ENCODE results near the gene DISC1.
"Not testable (repeated sequence)": the region's sequence is repeated elsewhere in the genome, so short reads cannot be mapped to it uniquely, and the experiment has no call there.

Gene DISC1

DNA sequence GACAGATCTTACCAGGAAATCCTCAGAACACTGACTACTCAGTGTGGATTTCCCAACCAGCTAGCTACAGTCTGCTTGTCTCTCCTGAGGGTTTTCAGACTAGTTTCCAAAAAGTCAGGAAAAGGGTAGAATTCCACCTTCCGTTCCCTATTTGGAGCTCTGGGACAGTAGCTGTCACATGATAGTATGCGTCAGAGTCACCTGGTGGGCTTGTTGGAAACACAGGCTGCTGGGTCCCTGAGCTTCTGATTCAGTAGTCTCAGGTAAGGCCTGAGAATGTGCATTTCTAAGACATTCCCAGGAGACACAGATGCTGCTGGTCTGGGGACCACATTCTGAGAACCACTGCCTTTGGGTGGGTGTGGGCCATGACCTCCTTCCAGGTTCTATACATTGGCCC lies 272.5 kb downstream of the DISC1 start:
- Histone ChIP-seq H3F3A (ENCODE audit: insufficient read depth) (no peaks in the 10 kb centered on the region), H3K4me2 (ENCODE audit: low read depth, low read length, poor library complexity, severe bottlenecking) (no peak overlapping the region), H3K36me3 (ENCODE audit: low read length) (no peaks in the 10 kb centered on the region), H3K9me3 (ENCODE audit: insufficient read depth, low read length) (no peaks in the 10 kb centered on the region), H3K27ac (ENCODE audit: low read depth, low read length) (no peak overlapping the region), H3K9ac (ENCODE audit: low read length) (no peak overlapping the region), H3K27me3 (ENCODE audit: low read length) (no peaks in the 10 kb centered on the region), H3K4me3 (ENCODE audit: insufficient read depth, low read length, poor library complexity, severe bottlenecking) (no peak overlapping the region), H3K79me2 (ENCODE audit: insufficient read depth, low read length) (no peaks in the 10 kb centered on the region), H2AFZ (ENCODE audit: low read depth, low read length, severe bottlenecking) (no peak overlapping the region), H4K20me1 (ENCODE audit: low read depth, low read length) (no peaks in the 10 kb centered on the region), H3K9me2 (replicated peaks; ENCODE audit: insufficient read depth, low read length) (no peaks in the 10 kb centered on the region)
- TF ChIP-seq, protein P1, sequence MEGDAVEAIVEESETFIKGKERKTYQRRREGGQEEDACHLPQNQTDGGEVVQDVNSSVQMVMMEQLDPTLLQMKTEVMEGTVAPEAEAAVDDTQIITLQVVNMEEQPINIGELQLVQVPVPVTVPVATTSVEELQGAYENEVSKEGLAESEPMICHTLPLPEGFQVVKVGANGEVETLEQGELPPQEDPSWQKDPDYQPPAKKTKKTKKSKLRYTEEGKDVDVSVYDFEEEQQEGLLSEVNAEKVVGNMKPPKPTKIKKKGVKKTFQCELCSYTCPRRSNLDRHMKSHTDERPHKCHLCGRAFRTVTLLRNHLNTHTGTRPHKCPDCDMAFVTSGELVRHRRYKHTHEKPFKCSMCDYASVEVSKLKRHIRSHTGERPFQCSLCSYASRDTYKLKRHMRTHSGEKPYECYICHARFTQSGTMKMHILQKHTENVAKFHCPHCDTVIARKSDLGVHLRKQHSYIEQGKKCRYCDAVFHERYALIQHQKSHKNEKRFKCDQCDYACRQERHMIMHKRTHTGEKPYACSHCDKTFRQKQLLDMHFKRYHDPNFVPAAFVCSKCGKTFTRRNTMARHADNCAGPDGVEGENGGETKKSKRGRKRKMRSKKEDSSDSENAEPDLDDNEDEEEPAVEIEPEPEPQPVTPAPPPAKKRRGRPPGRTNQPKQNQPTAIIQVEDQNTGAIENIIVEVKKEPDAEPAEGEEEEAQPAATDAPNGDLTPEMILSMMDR (IDR thresholded peaks at IDR 0.05; ENCODE audit: insufficient read depth, low read length, poor library complexity, severe bottlenecking) = no peak
- no peak for TF ChIP-seq EZH2phosphoT487 (conservative IDR thresholded peaks at IDR 0.05; ENCODE audit: low read length)

DNA sequence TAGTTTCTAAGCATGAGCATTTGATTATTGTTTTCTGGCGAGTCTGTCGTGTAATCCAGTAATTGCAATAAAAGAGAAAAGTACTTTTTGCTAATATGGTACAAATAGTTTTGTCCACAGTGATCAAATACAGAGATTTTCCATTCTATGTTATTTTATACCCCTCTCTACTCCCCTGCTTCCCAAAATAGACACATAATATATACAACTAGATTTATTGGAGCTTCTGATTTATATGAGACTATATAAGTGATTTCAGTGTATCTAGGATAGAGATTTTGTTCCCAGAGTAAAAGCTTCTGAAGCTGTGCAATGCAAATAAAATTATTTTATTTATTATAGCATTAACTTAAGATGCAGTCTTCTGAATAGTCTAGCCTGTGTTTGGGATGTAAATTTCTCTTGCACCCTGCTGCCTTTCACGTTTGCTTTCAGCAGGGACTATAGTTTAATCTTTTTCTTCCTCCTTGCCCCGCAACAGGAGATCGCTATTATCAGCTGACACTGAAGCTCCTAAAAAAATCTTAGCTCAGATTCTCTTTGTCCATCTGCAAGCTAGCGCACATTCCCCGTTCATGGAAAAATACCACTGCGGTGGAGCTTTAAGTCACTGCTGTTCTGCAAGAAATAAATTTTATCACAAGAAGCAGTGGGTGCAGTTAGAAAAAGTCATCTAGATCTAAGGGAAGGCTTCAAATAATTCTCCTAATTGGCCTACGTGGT lies 273.3 kb downstream of the DISC1 start:
- Histone ChIP-seq H4K20me1 (ENCODE audit: low read depth, low read length) (no peaks in the 10 kb centered on the region), H3K27me3 (ENCODE audit: low read length) (no peaks in the 10 kb centered on the region), H3K9ac (ENCODE audit: low read length) (no peak overlapping the region), H3K9me2 (replicated peaks; ENCODE audit: insufficient read depth, low read length) (no peaks in the 10 kb centered on the region), H2AFZ (ENCODE audit: low read depth, low read length, severe bottlenecking) (no peak overlapping the region), H3K4me3 (ENCODE audit: insufficient read depth, low read length, poor library complexity, severe bottlenecking) (no peak overlapping the region), H3K79me2 (ENCODE audit: insufficient read depth, low read length) (no peaks in the 10 kb centered on the region), H3K36me3 (ENCODE audit: low read length) (no peaks in the 10 kb centered on the region), H3K9me3 (ENCODE audit: insufficient read depth, low read length) (no peaks in the 10 kb centered on the region), H3F3A (ENCODE audit: insufficient read depth) (no peaks in the 10 kb centered on the region), H3K27ac (ENCODE audit: low read depth, low read length) (no peak overlapping the region), H3K4me2 (ENCODE audit: low read depth, low read length, poor library complexity, severe bottlenecking) (no peak overlapping the region)
- no peak for TF ChIP-seq EZH2phosphoT487 (conservative IDR thresholded peaks at IDR 0.05; ENCODE audit: low read length)

DNA sequence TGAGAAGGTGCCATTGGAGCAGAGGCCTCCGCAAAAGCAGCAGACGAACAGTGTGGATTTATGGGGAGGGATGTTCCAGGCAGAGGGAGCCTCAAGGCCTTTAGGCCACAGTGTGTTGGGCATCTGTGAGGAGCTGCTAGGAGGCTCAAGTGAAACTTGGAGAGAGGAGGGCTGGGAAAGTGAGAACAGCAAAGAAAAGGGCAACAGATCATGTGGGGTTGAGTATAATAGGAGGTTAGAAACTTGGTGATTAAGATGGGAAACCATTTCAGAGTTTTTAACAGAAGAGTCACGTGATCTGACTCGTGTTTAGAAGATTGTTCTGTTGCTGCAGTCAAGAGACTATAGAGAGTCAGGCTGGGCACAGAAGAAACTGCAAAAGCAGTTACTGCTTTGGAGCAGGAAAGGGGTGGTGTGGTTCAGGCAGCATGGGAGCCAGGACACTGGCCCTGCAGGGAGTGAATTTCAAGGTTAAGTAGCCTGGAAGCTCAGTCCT lies 277.0 kb downstream of the DISC1 start:
- TF ChIP-seq EZH2phosphoT487 (conservative IDR thresholded peaks at IDR 0.05; ENCODE audit: low read length) = no peak
- TF ChIP-seq, protein P1 (IDR thresholded peaks at IDR 0.05; ENCODE audit: insufficient read depth, low read length, poor library complexity, severe bottlenecking) = no peak
- no peaks in the 10 kb centered on the region for H3K79me2 ChIP-seq (ENCODE audit: insufficient read depth, low read length)
- no peak overlapping the region for H3K4me2 ChIP-seq (ENCODE audit: low read depth, low read length, poor library complexity, severe bottlenecking)
- no peak overlapping the region for H3K9ac ChIP-seq (ENCODE audit: low read length)
- H3F3A ChIP-seq (ENCODE audit: insufficient read depth) = no peaks in the 10 kb centered on the region
- no peaks in the 10 kb centered on the region for H3K9me2 ChIP-seq (replicated peaks; ENCODE audit: insufficient read depth, low read length)
- H2AFZ ChIP-seq (ENCODE audit: low read depth, low read length, severe bottlenecking) = no peak overlapping the region
- no peaks in the 10 kb centered on the region for H3K9me3 ChIP-seq (ENCODE audit: insufficient read depth, low read length)
- no peak overlapping the region for H3K4me3 ChIP-seq (ENCODE audit: insufficient read depth, low read length, poor library complexity, severe bottlenecking)
- H3K27ac ChIP-seq (ENCODE audit: low read depth, low read length) = no peak overlapping the region
- H3K27me3 ChIP-seq (ENCODE audit: low read length) = no peaks in the 10 kb centered on the region
- H4K20me1 ChIP-seq (ENCODE audit: low read depth, low read length) = no peaks in the 10 kb centered on the region
- no peaks in the 10 kb centered on the region for H3K36me3 ChIP-seq (ENCODE audit: low read length)

DNA sequence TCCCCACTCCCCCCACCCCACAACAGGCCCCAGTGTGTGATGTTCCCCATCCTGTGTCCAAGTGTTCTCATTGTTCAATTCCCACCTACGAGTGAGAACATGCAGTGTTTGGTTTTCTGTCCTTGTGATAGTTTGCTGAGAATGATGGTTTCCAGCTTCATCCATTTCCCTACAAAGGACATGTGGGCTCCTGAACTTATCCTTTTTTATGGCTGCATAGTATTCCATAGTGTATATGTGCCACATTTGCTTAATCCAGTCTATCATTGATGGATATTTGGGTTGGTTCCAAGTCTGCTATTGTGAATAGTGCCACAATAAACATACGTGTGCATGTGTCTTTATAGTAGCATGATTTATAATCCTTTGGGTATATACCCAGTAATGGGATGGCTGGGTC lies 280.7 kb downstream of the DISC1 start:
- not testable (repeated sequence) for H3K9me3 ChIP-seq (ENCODE audit: insufficient read depth, low read length); H3K9me2 ChIP-seq (replicated peaks; ENCODE audit: insufficient read depth, low read length); H3F3A ChIP-seq (ENCODE audit: insufficient read depth); H3K36me3 ChIP-seq (ENCODE audit: low read length); H3K27ac ChIP-seq (ENCODE audit: low read depth, low read length); H4K20me1 ChIP-seq (ENCODE audit: low read depth, low read length); H3K4me3 ChIP-seq (ENCODE audit: insufficient read depth, low read length, poor library complexity, severe bottlenecking); H3K9ac ChIP-seq (ENCODE audit: low read length); H3K79me2 ChIP-seq (ENCODE audit: insufficient read depth, low read length); H3K4me2 ChIP-seq (ENCODE audit: low read depth, low read length, poor library complexity, severe bottlenecking); H3K27me3 ChIP-seq (ENCODE audit: low read length); H2AFZ ChIP-seq (ENCODE audit: low read depth, low read length, severe bottlenecking)
